ENCODE data around the gene CDC42EP4. TPM values are rescaled to one million over a fixed set of nuclear protein-coding genes. Genes with fewer than 3 reads are reported as not detected.

Gene CDC42EP4
- total RNA-seq, 1 donor = 41.8 TPM

DNA sequence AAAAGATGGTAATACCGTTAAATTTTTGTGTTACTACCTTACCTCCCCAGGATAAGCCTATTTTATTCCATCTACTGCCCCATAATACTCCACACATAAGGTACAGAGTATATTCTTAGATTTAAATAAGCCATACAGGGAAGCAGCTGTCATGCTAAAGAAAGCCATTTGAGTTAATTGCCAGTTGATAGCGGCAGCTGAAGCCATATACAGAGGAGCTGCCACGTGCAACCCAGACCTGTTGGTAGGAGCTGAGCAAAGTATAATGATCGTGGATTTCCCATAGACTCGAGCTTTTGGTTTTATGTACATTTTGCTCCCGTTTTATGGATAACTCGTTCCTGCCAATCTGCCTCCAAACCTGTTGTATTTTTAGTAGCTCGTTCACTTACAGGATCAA is 62.1 kb downstream of the CDC42EP4 start:
- H3K4me3 ChIP-seq (ENCODE audit: low read depth, low read length) = no peak overlapping the region
- DNase-seq (ENCODE audit: low read depth) = no peak
- TF ChIP-seq, protein P1, sequence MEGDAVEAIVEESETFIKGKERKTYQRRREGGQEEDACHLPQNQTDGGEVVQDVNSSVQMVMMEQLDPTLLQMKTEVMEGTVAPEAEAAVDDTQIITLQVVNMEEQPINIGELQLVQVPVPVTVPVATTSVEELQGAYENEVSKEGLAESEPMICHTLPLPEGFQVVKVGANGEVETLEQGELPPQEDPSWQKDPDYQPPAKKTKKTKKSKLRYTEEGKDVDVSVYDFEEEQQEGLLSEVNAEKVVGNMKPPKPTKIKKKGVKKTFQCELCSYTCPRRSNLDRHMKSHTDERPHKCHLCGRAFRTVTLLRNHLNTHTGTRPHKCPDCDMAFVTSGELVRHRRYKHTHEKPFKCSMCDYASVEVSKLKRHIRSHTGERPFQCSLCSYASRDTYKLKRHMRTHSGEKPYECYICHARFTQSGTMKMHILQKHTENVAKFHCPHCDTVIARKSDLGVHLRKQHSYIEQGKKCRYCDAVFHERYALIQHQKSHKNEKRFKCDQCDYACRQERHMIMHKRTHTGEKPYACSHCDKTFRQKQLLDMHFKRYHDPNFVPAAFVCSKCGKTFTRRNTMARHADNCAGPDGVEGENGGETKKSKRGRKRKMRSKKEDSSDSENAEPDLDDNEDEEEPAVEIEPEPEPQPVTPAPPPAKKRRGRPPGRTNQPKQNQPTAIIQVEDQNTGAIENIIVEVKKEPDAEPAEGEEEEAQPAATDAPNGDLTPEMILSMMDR (IDR thresholded peaks at IDR 0.05; ENCODE audit: insufficient read depth, low read length) = no peak

GRCh38 chr17:73248532-73248931 is 63.3 kb downstream of the CDC42EP4 start:
- TF ChIP-seq, protein P1 (IDR thresholded peaks at IDR 0.05; ENCODE audit: insufficient read depth, low read length) = no peak
- no peak for DNase-seq (ENCODE audit: low read depth)
- H3K4me3 ChIP-seq (ENCODE audit: low read depth, low read length) = no peak overlapping the region

DNA sequence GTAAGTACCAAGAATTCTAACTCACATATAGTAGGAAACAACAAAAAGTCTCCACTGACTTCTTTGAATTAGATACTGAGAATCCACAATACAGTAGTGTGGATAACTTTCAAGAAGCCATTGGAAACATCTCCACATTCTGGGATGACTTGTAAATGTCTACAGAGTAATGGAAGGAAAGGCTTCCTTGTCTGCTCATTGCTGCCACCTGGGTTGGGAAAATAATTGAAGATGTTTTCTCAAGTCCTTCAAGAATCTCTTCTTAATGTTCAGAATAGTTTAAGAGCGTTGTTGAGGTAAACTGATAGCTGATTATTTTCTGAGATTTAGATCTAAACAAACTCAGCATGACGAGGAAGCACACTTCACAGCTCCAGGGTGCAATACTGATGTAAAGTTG is 64.1 kb downstream of the CDC42EP4 start:
- DNase-seq (ENCODE audit: low read depth) = peak; percentile 22
- H3K4me3 ChIP-seq (ENCODE audit: low read depth, low read length) = no peak overlapping the region
- TF ChIP-seq, protein P1 (IDR thresholded peaks at IDR 0.05; ENCODE audit: insufficient read depth, low read length) = peak; percentile 26

DNA sequence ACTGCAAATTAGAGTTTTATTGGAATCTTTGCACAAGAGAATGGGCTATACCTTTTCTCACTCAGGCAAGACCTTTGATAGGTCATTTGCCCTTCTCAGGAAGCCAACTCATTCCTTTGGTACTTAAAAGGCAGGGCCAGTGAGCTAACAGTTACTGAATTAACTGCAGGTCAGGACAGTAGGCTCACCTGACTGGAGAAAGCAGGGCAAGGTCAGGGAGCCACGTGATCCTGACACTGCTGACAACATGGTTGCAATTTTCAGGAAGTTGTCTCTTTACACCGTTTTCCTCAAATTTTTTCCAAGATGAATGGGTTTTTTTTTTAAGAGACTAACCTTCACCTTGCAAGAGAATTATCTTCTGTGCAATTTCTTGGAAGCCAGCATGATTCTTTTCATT is 71.2 kb downstream of the CDC42EP4 start:
- H3K4me3 ChIP-seq (ENCODE audit: low read depth, low read length) = no peak overlapping the region
- no peak for DNase-seq (ENCODE audit: low read depth)
- TF ChIP-seq, protein P1 (IDR thresholded peaks at IDR 0.05; ENCODE audit: insufficient read depth, low read length) = no peak

DNA sequence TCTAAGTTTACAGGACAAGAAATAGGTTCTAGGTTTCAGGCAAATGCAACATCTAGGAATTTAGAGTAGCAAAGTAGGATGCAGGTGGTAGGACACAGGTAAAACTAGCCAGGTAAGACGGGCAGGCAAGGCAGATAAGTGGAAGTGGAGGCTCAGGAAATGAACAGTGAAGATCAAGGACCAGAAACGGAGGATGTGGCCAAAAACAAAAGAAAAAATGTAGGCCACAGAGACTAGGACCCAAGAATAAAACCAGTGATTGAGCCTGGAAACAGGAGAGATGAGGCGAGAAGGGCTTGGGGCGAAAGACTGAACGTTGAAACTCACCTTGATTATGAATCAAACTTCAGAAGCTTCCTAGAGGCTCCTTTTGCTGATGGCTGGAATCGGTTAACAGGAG is 74.1 kb downstream of the CDC42EP4 start:
- DNase-seq (ENCODE audit: low read depth) = no peak
- H3K4me3 ChIP-seq (ENCODE audit: low read depth, low read length) = no peak overlapping the region
- TF ChIP-seq, protein P1 (IDR thresholded peaks at IDR 0.05; ENCODE audit: insufficient read depth, low read length) = no peak

DNA sequence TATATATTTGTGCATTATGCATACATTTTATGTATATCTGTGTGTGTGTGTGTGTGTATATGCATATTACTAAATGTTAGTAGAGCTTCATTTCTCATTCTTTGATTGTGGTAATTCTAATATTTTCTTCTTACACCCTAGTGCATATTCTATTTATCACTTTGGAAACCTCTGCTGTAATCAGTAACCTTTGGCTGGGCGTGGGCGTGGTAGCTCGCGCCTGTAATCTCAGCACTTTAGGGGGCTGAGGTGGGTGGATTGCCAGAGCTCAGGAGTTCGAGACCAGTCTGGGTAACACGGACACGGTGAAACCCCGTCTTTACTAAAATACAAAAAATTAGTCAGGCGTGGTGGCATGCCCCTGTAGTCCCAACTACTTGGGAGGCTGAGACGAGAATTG is 77.1 kb downstream of the CDC42EP4 start:
- TF ChIP-seq, protein P1 (IDR thresholded peaks at IDR 0.05; ENCODE audit: insufficient read depth, low read length) = no peak
- DNase-seq (ENCODE audit: low read depth) = no peak
- H3K4me3 ChIP-seq (ENCODE audit: low read depth, low read length) = no peak overlapping the region

Other genes starting within 250 kb of the CDC42EP4 start
- gene SLC39A11, start 219.3 kb downstream of the CDC42EP4 start, total RNA-seq (ENCODE audit: low replicate concordance) = 15.8 and 30.5 TPM in 2 replicates
- 2.9 TPM in 1 of 2 replicates, not detected in the other for gene SSTR2, start 147.0 kb downstream of the CDC42EP4 start, total RNA-seq (ENCODE audit: low replicate concordance)
- gene COG1, start 118.9 kb downstream of the CDC42EP4 start, total RNA-seq (ENCODE audit: low replicate concordance) = 9.1 and 28.1 TPM in 2 replicates
- 1.1 TPM in 1 of 2 replicates, not detected in the other for gene CPSF4L, start 50.1 kb downstream of the CDC42EP4 start, total RNA-seq (ENCODE audit: low replicate concordance)

Measured in fibroblast of the aortic adventitia (primary cell).